Thymus (tissue), 11 donors: ENCODE measurements around the gene NLRC5. TPM values are rescaled to one million over a fixed set of nuclear protein-coding genes. Genes with fewer than 3 reads are reported as not detected.

ENCODE experiments used
- DNase-seq, 9 donors: peaks; one replicate each; pipeline ENCODE4 v3.0.0-alpha.2; 2013; ENCODE audit warnings: low spot score in 9 of 9, low read depth in 6 of 9, missing footprints in 1 of 9
- H3K27ac ChIP-seq, 2 donors: one replicate each; pipeline ENCODE4 v1.5.1; 2013; ENCODE audit warnings: control low read depth in 1 of 2, low read depth in 1 of 2, low read length in 1 of 2, mild to moderate bottlenecking in 1 of 2, moderate library complexity in 1 of 2
- H3K27me3 ChIP-seq, 2 donors: one replicate each; pipeline ENCODE4 v1.5.1; 2013; ENCODE audit warnings: low read length in 1 of 2; ENCODE audit not compliant: control insufficient read depth in 2 of 2, insufficient read depth in 1 of 2
- H3K36me3 ChIP-seq, 2 donors: one replicate each; pipeline ENCODE4 v1.5.1; 2013; ENCODE audit warnings: low read length in 1 of 2, mild to moderate bottlenecking in 1 of 2, moderate library complexity in 1 of 2; ENCODE audit not compliant: control insufficient read depth in 2 of 2, insufficient read depth in 2 of 2
- H3K4me1 ChIP-seq, 2 donors: one replicate each; pipeline ENCODE4 v1.5.1; 2013; ENCODE audit warnings: low read length in 2 of 2; ENCODE audit not compliant: control insufficient read depth in 2 of 2, insufficient read depth in 2 of 2
- H3K4me3 ChIP-seq, 2 donors: one replicate each; pipeline ENCODE4 v1.5.1; 2013; ENCODE audit warnings: low read length in 2 of 2, control low read depth in 1 of 2, mild to moderate bottlenecking in 1 of 2
- H3K9me3 ChIP-seq, 2 donors: one replicate each; pipeline ENCODE4 v1.5.1; 2013; ENCODE audit warnings: low read length in 1 of 2, mild to moderate bottlenecking in 1 of 2; ENCODE audit not compliant: control insufficient read depth in 2 of 2, insufficient read depth in 1 of 2
- WGBS: extraction: QIAGEN DNeasy Blood & Tissue Kit; methylation state at CpG from one replicate; pipeline ENCODE4 v1.1.7; 2013; 5-methylcytosine and 5-hydroxymethylcytosine counted together
- polyA plus RNA-seq: library from polyadenylated mRNA; stranded (reverse); fragments of 200-250 nt; gene quantifications from one replicate; pipeline ENCODE4 v1.2.3, GENCODE V29; 2013
- total RNA-seq: library from RNA; stranded (reverse); fragments of 120-200 nt; gene quantifications from one replicate; pipeline ENCODE4 v1.2.4, GENCODE V29; 2013
- donor health status: healthy.

The NLRC5 gene
- total and polyA plus RNA-seq, 2 donors = 23.3 to 63.9 TPM

DNA sequence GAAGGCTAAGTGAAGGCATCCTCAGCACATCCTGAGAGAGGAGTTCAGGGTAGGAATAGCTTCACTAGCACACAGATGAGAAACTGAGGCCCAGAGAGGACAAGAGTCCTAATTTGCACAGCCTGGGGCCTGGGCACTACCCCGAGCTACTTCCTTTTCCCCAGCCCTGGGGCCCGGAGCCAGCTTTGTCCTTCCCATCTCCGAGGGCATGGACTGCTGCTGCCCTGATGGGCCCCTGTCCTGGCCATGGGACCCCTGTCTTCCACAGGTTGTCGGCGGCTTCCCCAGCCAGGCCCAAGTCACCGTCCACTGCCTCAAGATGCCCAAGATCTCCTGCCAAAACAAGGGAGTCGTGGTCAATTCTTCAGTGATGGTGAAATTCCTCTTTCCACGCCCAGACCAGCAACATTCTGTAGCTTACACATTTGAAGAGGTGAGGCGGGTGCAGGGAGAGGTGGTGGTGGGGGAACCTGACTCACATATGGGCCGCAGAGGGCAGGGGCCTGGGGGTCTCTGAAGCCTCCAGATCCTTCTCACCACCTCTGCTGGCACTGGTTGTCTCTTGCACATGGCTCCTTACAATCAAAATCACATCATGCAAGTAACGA is 11.4 kb upstream of the NLRC5 start:
- WGBS = 96% methylated on average over 11 of the region's 11 CpGs
- H3K4me3 ChIP-seq = no peak overlapping the region
- peaks cover 0 to 14% of the 10 kb centered on the region in 2 donors for H3K4me1 ChIP-seq
- no peak overlapping the region for H3K27ac ChIP-seq
- no peak for DNase-seq
- H3K27me3 ChIP-seq = no peaks in the 10 kb centered on the region
- no peaks in the 10 kb centered on the region for H3K36me3 ChIP-seq
- H3K9me3 ChIP-seq = no peaks in the 10 kb centered on the region

DNA sequence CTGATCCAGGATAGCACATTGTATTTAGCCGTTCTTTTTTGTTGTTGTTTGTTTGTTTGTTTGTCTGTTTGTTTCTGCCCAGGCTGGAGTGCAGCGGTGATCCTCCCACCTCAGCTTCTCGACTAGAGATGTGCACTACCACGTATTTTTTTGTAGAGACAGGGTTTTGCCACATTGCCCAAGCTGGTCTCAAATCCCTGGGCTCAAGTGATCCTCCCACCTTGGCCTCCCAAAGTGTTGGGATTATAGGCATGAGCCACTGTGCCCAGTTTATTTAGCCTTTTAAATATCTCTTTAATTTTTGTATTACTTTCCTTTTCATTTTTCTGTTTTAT is 9.2 kb upstream of the NLRC5 start:
- no peaks in the 10 kb centered on the region for H3K9me3 ChIP-seq
- peaks cover 0 to 2% of the 10 kb centered on the region in 2 donors for H3K36me3 ChIP-seq
- WGBS = 97% methylated on average over 4 of the region's 4 CpGs
- H3K27ac ChIP-seq = no peak overlapping the region
- no peak overlapping the region for H3K4me3 ChIP-seq
- no peaks in the 10 kb centered on the region for H3K27me3 ChIP-seq
- peaks cover 0 to 10% of the 10 kb centered on the region in 2 donors for H3K4me1 ChIP-seq
- DNase-seq = no peak

DNA sequence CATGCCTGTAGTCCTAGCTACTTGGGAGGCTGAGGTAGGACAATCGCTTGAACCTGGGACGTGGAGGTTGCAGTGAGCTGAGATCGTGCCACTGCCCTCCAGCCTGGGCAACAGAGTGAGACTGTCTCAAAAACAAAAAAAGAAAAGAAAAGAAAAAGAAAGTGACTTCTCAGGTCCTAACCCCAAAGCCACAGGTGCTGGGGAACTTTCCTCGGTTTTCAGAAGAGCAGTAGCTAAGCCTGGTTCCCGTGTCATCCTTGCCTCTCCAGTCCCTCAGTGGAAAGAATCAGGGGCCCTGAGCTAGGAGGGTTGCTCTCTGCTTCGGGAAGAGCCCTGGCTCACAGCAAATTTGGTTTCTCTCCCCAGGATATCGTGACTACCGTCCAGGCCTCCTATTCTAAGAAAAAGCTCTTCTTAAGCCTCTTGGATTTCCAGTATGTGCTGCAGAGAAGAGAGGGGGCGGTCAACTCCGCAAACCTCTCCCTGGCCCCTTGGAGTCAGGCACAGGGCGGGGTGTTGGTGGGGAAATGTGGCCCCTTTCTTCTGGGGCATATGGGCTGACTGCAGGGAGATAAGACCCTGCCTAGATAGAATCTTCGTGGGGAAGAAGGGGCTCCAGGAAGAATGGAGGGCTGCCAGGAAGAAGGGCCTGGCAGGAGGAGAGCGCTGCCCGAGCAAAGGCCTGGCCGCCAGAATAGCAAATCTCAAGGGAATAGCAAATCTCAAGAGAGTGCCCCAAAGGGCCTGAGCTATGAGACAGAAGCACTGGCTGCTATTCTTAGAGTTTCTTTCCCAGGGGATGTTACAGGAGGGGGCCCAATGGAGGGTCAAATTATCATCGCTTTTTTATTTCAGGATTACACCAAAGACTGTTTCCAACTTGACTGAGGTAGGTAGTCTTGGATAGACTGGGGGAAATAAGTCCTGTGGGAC is 8.3 kb upstream of the NLRC5 start:
- H3K27ac ChIP-seq = no peak overlapping the region
- peaks cover 0 to 3% of the 10 kb centered on the region in 2 donors for H3K4me1 ChIP-seq
- H3K9me3 ChIP-seq = no peaks in the 10 kb centered on the region
- peaks cover 0 to 2% of the 10 kb centered on the region in 2 donors for H3K36me3 ChIP-seq
- H3K27me3 ChIP-seq = no peaks in the 10 kb centered on the region
- 91% methylated on average over 16 of the region's 16 CpGs for WGBS
- no peak overlapping the region for H3K4me3 ChIP-seq
- DNase-seq = no peak

DNA sequence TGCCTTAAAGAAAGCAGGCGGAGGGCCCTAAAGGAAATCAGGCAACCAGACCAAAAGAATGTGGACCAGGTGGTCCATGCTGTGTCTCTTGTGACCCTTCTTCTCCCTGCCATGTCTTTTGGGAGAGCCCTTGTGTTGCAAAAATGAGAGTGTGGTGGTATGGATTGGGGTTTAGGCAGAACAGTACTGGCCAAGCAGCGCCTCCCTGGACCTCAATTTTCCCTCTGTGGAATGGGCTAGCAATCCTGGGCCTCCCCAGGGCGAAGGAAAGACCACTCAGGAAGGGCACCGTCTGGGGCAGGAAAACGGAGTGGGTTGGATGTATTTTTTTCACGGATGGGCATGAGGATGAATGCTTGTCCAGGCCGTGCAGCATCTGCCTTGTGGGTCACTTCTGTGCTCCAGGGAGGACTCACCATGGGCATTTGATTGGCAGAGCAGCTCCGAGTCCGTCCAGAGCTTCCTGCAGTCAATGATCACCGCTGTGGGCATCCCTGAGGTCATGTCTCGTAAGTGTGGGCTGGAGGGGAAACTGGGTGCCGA is 7.6 kb upstream of the NLRC5 start:
- peaks cover 0 to 10% of the 10 kb centered on the region in 2 donors for H3K4me1 ChIP-seq
- no peak overlapping the region for H3K4me3 ChIP-seq
- H3K36me3 ChIP-seq = peaks cover 0 to 4% of the 10 kb centered on the region in 2 donors
- WGBS = 88% methylated on average over 12 of the region's 12 CpGs
- H3K27me3 ChIP-seq = no peaks in the 10 kb centered on the region
- no peaks in the 10 kb centered on the region for H3K9me3 ChIP-seq
- no peak for DNase-seq
- no peak overlapping the region for H3K27ac ChIP-seq

DNA sequence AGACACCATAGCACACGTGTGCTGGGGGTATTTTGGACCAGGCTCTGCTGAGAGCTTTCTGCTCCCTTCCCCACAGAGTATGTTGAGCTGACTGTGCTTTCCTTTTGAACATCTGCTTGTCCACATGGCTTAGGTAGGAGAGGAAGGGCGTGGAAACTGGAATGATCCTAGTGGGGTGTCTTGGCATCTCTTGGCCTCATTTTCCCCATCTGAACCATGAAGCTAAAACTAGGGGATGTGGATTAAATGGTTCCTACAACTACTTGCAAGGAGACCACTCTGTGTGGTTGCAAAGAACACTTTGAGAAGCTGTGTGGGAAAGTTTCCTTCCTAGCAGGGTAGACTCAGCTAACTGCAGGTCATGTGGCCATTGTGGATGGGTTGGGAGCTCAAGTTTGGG is 6.7 kb upstream of the NLRC5 start:
- Histone ChIP-seq H3K27me3 (no peaks in the 10 kb centered on the region), H3K4me3 (no peak overlapping the region), H3K9me3 (no peaks in the 10 kb centered on the region), H3K27ac (no peak overlapping the region), H3K4me1 (peaks cover 0 to 10% of the 10 kb centered on the region in 2 donors), H3K36me3 (peaks cover 0 to 4% of the 10 kb centered on the region in 2 donors)
- 92% methylated on average over 2 of the region's 2 CpGs for WGBS
- DNase-seq = no peak

DNA sequence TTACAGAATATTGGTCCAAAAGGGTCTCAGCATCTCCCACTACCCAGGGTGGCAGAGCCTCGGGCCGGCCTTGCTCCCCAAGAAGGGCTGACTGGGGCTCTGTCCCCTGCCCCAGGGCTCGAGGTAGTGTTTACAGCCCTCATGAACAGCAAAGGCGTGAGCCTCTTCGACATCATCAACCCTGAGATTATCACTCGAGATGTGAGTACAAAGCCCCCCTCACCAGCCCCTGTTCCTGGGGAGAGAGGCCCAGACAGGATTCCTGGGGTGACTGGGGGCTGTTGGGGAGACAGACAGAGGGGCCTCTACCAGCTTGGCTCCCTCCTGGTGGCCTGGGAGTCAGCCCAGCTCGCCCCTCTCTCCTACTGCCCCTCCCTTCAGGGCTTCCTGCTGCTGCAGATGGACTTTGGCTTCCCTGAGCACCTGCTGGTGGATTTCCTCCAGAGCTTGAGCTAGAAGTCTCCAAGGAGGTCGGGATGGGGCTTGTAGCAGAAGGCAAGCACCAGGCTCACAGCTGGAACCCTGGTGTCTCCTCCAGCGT is 6.1 kb upstream of the NLRC5 start:
- peaks cover 0 to 14% of the 10 kb centered on the region in 2 donors for H3K4me1 ChIP-seq
- 80% methylated on average over 9 of the region's 9 CpGs for WGBS
- no peaks in the 10 kb centered on the region for H3K27me3 ChIP-seq
- no peak overlapping the region for H3K27ac ChIP-seq
- H3K9me3 ChIP-seq = no peaks in the 10 kb centered on the region
- peaks cover 0 to 4% of the 10 kb centered on the region in 2 donors for H3K36me3 ChIP-seq
- DNase-seq = no peak
- H3K4me3 ChIP-seq = no peak overlapping the region

DNA sequence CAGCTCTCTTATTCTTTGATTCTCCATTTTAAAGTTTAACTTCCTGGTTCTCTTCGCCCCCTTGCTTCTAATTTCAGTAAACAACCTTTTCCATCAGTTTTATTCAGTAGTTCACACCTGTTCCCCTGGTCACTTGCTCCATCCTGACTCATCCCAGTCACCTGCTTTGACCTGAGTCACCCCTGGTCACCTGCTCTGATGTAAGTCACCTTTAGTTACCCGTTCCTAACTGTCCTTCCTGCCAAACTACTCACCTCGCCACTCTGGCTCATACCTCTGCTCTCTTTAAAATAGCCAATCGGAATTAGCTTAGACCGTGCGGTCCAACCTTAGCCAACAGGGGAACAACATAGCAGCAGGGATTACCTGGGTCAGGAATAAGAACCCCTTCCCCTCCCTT is 4.7 kb upstream of the NLRC5 start:
- H3K9me3 ChIP-seq = no peaks in the 10 kb centered on the region
- WGBS = 96% methylated on average over 6 of the region's 6 CpGs
- no peak overlapping the region for H3K27ac ChIP-seq
- no peaks in the 10 kb centered on the region for H3K27me3 ChIP-seq
- peaks cover 0 to 24% of the 10 kb centered on the region in 2 donors for H3K4me1 ChIP-seq
- no peak for DNase-seq
- no peak overlapping the region for H3K4me3 ChIP-seq
- peaks cover 0 to 4% of the 10 kb centered on the region in 2 donors for H3K36me3 ChIP-seq

DNA sequence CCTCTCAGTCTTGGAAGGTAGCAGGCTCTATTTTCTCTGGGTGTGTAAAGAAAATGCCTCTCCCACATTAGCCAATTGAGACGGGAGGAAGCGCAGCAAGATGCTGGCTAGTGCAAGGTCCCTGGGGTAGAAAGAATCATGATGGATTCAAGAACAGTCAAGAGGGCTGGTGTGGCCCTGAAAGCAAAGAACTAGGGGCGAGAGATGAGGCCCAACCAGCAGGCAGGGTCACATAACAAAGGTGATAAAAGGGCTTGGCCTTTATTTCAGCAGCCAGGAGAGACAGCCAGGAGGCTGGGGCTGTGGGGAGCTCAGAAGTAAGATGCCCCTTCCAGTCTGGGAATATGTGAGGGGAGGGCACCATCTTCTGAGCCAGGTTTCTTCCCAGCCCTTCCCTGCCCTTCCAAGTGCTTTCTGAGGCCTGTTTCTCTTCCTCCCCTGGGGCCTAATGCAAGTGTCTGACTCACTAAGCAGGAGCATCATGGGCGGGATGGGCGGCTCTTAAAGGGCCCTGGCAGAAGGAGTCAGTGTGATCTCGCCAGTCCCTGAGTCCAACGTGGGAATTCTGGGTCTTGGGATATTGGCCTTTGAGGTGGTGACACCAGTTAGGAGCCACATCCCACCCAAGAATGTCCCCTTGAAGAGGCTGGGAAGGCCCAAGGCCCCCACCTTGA is 3.9 kb upstream of the NLRC5 start:
- H3K27me3 ChIP-seq = no peaks in the 10 kb centered on the region
- H3K9me3 ChIP-seq = no peaks in the 10 kb centered on the region
- DNase-seq = no peak
- H3K27ac ChIP-seq = no peak overlapping the region
- H3K4me1 ChIP-seq = peaks cover 2 to 31% of the 10 kb centered on the region in 2 donors
- H3K36me3 ChIP-seq = peaks cover 0 to 4% of the 10 kb centered on the region in 2 donors
- H3K4me3 ChIP-seq = no peak overlapping the region
- 96% methylated on average over 7 of the region's 7 CpGs for WGBS
